Smooth muscle cell (in vitro differentiated cells): ENCODE measurements around the gene CDH7. TPM values are rescaled to one million over a fixed set of nuclear protein-coding genes. Genes with fewer than 3 reads are reported as not detected.

Source experiments
- DNase-seq: peaks from one replicate; lab custom pipeline; 2025; ENCODE audit not compliant: unreplicated experiment; lab: John Stamatoyannopoulos, UW
- H2AFZ ChIP-seq: fragments of 200-600 bp; sonication (generic); 2 replicates; pipeline ENCODE4 v1.6.0; 2016; ENCODE audit warnings: antibody characterized with exemption, low read depth, mild to moderate bottlenecking
- H3F3A ChIP-seq: fragments of 200-600 bp; sonication (generic); 2 replicates; pipeline ENCODE4 v1.6.0; 2017; ENCODE audit warnings: antibody characterized with exemption, low read depth
- H3K27ac ChIP-seq: fragments of 200-600 bp; sonication (generic); 2 replicates; pipeline ENCODE4 v1.5.1; 2016; ENCODE audit warnings: low read depth, mild to moderate bottlenecking
- H3K27me3 ChIP-seq: fragments of 200-600 bp; sonication (generic); 2 replicates; pipeline ENCODE4 v1.6.1; 2016; ENCODE audit warnings: low read depth, mild to moderate bottlenecking
- H3K36me3 ChIP-seq: fragments of 200-600 bp; sonication (generic); 2 replicates; pipeline ENCODE4 v1.5.1; 2016; ENCODE audit warnings: low read depth
- H3K4me1 ChIP-seq: fragments of 200-600 bp; sonication (generic); 2 replicates; pipeline ENCODE4 v1.5.1; 2016; ENCODE audit warnings: low read depth
- H3K4me2 ChIP-seq: fragments of 200-600 bp; sonication (generic); 2 replicates; pipeline ENCODE4 v1.6.0; 2016; ENCODE audit warnings: mild to moderate bottlenecking
- H3K4me3 ChIP-seq: fragments of 200-600 bp; sonication (generic); 2 replicates; pipeline ENCODE4 v1.5.1; 2016; ENCODE audit warnings: mild to moderate bottlenecking
- H3K79me2 ChIP-seq: fragments of 200-600 bp; sonication (generic); 2 replicates; pipeline ENCODE4 v1.6.0; 2016; ENCODE audit warnings: low read depth, mild to moderate bottlenecking
- H3K9ac ChIP-seq: fragments of 200-600 bp; sonication (generic); 2 replicates; pipeline ENCODE4 v1.6.0; 2016; ENCODE audit warnings: low read depth
- H3K9me3 ChIP-seq: fragments of 200-600 bp; sonication (generic); replicated peaks from 2 replicates; pipeline ENCODE4 v1.5.1; 2016; ENCODE audit warnings: low read depth
- H4K20me1 ChIP-seq: fragments of 200-600 bp; sonication (generic); 2 replicates; pipeline ENCODE4 v1.6.0; 2016; ENCODE audit warnings: low read depth
- WGBS: methylation state at CpG from one replicate; pipeline ENCODE4 v1.1.7; 2016; ENCODE audit warnings: low lambda C conversion rate; 5-methylcytosine and 5-hydroxymethylcytosine counted together
- polyA plus RNA-seq: library from polyadenylated mRNA; unstranded; fragments of >200 nt; fragmentation: Nextera tagmentation; extraction: Ambion mirVana; gene quantifications from 2 replicates; pipeline ENCODE4 v1.2.1, GENCODE V29; 2016
- total RNA-seq: library from RNA; depleted of rRNA; stranded (reverse); fragments of >200 nt; gene quantifications from 2 replicates; pipeline ENCODE4 v1.2.3, GENCODE V29; 2014
- TF ChIP-seq, protein P1 (sequence below): fragments of 200-600 bp; sonication (generic); IDR thresholded peaks from 2 replicates; pipeline ENCODE4 v1.5.1; 2017; ENCODE audit warnings: borderline replicate concordance, mild to moderate bottlenecking, antibody characterized with exemption; ENCODE audit not compliant: insufficient read depth, poor library complexity, severe bottlenecking

CDH7 gene, protein sequence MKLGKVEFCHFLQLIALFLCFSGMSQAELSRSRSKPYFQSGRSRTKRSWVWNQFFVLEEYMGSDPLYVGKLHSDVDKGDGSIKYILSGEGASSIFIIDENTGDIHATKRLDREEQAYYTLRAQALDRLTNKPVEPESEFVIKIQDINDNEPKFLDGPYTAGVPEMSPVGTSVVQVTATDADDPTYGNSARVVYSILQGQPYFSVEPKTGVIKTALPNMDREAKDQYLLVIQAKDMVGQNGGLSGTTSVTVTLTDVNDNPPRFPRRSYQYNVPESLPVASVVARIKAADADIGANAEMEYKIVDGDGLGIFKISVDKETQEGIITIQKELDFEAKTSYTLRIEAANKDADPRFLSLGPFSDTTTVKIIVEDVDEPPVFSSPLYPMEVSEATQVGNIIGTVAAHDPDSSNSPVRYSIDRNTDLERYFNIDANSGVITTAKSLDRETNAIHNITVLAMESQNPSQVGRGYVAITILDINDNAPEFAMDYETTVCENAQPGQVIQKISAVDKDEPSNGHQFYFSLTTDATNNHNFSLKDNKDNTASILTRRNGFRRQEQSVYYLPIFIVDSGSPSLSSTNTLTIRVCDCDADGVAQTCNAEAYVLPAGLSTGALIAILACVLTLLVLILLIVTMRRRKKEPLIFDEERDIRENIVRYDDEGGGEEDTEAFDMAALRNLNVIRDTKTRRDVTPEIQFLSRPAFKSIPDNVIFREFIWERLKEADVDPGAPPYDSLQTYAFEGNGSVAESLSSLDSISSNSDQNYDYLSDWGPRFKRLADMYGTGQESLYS
- 8.2 and 18.2 TPM in 2 replicates for total RNA-seq
- polyA plus RNA-seq, result 9.9 and 16.5 TPM in 2 replicates

DNA sequence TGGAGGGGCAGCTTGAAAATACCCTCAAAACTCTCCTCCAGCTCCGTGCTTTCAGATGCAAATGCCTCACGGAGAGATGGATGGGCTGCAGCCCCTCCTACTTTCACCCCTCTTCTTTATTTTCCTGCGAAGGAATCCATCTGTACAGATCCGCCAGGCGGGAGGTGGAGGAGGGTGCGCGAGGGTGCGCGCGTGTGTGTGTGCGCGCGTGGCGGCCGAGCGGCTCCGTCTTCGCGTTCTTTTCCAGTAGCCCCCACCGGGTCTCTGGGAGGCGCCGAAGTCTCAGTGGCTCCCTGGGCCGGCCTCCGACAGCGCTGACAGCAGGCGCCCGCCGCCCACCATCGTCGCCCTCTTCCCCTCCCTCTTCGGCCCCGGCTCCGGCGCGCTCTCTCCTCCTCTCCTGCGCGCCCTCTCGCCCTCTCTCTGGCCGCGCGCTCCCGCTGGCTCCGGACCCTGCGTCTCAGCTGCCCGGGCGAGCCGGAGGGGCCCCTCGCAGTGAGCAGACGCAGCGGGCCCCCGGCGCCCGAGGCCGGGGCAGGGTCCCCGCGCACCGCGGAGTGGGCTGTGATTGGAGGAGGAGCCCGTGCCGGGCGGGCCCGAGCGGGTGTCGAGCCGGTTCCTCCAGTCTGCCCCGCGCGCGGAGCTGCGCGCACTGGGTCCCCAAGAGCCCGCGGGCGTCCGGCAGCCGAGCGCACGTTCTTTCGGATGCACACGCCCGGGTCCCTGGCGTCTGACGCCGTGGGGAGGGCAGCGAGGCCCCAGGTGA is at the start of gene CDH7:
Gene CDH7, plus strand, starts transcription at position 624 of the 766 bp plus-strand sequence. CDS start 11,831 bp downstream, outside the sequence.
- DNase-seq, result peak; percentile 59
- peak within 1 kb of the TSS; percentile 78 for H3K4me3 ChIP-seq
- WGBS, result under 1% methylated on average over 70 of the region's 85 CpGs
- H3K79me2 ChIP-seq, result no peaks in the 10 kb centered on the region
- peaks cover 19% of the 10 kb centered on the region for H3F3A ChIP-seq
- no peak within 1 kb of the TSS for H3K9ac ChIP-seq
- TF ChIP-seq, protein P1, sequence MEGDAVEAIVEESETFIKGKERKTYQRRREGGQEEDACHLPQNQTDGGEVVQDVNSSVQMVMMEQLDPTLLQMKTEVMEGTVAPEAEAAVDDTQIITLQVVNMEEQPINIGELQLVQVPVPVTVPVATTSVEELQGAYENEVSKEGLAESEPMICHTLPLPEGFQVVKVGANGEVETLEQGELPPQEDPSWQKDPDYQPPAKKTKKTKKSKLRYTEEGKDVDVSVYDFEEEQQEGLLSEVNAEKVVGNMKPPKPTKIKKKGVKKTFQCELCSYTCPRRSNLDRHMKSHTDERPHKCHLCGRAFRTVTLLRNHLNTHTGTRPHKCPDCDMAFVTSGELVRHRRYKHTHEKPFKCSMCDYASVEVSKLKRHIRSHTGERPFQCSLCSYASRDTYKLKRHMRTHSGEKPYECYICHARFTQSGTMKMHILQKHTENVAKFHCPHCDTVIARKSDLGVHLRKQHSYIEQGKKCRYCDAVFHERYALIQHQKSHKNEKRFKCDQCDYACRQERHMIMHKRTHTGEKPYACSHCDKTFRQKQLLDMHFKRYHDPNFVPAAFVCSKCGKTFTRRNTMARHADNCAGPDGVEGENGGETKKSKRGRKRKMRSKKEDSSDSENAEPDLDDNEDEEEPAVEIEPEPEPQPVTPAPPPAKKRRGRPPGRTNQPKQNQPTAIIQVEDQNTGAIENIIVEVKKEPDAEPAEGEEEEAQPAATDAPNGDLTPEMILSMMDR, result no peak
- peaks cover 7% of the 10 kb centered on the region for H3K27me3 ChIP-seq
- H3K4me2 ChIP-seq, result peak within 1 kb of the TSS; percentile 93
- H3K4me1 ChIP-seq, result peaks cover 11% of the 10 kb centered on the region
- H4K20me1 ChIP-seq, result no peaks in the 10 kb centered on the region
- H3K9me3 ChIP-seq, result no peaks in the 10 kb centered on the region
- peak within 1 kb of the TSS; percentile 86 for H2AFZ ChIP-seq
- no peaks in the 10 kb centered on the region for H3K36me3 ChIP-seq
- no peak within 1 kb of the TSS for H3K27ac ChIP-seq

DNA sequence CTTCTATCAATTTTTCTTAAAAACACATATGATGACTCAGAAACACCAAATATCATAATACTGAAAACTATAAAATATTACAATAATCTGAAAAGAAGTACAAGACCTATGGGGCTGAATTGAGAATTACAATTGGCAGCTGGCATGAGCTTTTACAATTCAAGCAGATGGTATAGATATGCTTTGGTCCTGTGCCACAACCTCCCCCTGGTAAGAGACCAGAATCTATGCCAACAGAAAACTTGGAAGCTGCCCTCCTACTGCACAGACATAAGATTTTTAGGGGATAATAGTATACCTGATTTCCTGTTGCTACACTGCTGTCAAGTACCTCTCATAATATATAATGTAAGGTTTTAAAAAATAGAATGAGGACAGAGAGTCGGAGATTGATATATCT is 46.8 kb upstream of the CDH7 start:
- Histone ChIP-seq H3K27me3 (no peaks in the 10 kb centered on the region), H3K9me3 (no peaks in the 10 kb centered on the region), H3K9ac (no peak overlapping the region), H3K4me2 (no peak overlapping the region), H3K4me1 (no peaks in the 10 kb centered on the region), H2AFZ (no peak overlapping the region), H4K20me1 (no peaks in the 10 kb centered on the region), H3K27ac (no peak overlapping the region), H3K79me2 (no peaks in the 10 kb centered on the region), H3F3A (no peaks in the 10 kb centered on the region), H3K36me3 (no peaks in the 10 kb centered on the region), H3K4me3 (no peak overlapping the region)
- no peak for DNase-seq
- 94% methylated on average over 1 of the region's 1 CpG for WGBS
- TF ChIP-seq, protein P1, result no peak

DNA sequence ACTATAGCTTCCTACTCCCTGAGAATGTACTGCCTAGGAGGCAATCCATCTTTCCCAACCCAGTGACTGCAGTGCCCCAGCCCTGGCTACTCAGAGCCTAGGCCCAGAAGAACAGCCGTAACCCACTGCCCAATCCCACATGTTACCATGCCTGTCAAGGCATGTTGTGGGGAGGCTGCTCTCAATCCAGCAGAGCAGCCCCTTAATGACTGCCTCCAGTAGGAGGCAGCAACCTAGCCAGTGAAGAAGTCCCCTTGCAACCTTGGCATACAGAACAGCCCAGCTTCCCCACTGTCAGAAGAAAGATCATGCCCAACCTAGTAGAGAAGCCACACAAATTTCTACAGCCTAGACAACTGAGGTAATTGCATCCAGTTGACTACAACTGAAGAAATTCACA is 44.2 kb upstream of the CDH7 start:
- no peak overlapping the region for H2AFZ ChIP-seq
- no peak overlapping the region for H3K4me2 ChIP-seq
- no peaks in the 10 kb centered on the region for H3K4me1 ChIP-seq
- no peaks in the 10 kb centered on the region for H3K27me3 ChIP-seq
- 95% methylated on average over 1 of the region's 1 CpG for WGBS
- no peak overlapping the region for H3K27ac ChIP-seq
- no peak for DNase-seq
- H4K20me1 ChIP-seq, result no peaks in the 10 kb centered on the region
- no peak overlapping the region for H3K9ac ChIP-seq
- no peaks in the 10 kb centered on the region for H3K9me3 ChIP-seq
- no peaks in the 10 kb centered on the region for H3K79me2 ChIP-seq
- H3K4me3 ChIP-seq, result no peak overlapping the region
- H3F3A ChIP-seq, result no peaks in the 10 kb centered on the region
- TF ChIP-seq, protein P1, result no peak
- no peaks in the 10 kb centered on the region for H3K36me3 ChIP-seq
